ENCODE results near the gene ARL9.

The ARL9 gene

GRCh38 chr4:56552273-56552672, 46.7 kb downstream of the ARL9 start:
- Histone ChIP-seq H3K9ac (ENCODE audit: insufficient read length, low read depth) (no peak overlapping the region), H3K4me3 (ENCODE audit: insufficient read length, low read depth) (no peak overlapping the region), H3K27me3 (ENCODE audit: insufficient read depth, insufficient read length) (no peaks in the 10 kb centered on the region), H3K36me3 (ENCODE audit: insufficient read depth, insufficient read length, low read length) (no peaks in the 10 kb centered on the region), H3K9me3 (ENCODE audit: insufficient read depth, low read length) (no peaks in the 10 kb centered on the region; the same call in 1 of the 2 replicates), H3K4me1 (ENCODE audit: insufficient read depth, insufficient read length) (no peaks in the 10 kb centered on the region)
- TF ChIP-seq ZNF274 (IDR thresholded peaks at IDR 0.05; ENCODE audit: low read depth, low read length) = no peak
- no peak for TF ChIP-seq SUZ12 (IDR thresholded peaks at IDR 0.05; ENCODE audit: extremely low read depth, insufficient read depth, insufficient read length)
- no peak for TF ChIP-seq YY1 (IDR thresholded peaks at IDR 0.05; ENCODE audit: insufficient read depth, insufficient read length)
- DNase-seq (ENCODE audit: low read depth, low spot score) = no peak

DNA sequence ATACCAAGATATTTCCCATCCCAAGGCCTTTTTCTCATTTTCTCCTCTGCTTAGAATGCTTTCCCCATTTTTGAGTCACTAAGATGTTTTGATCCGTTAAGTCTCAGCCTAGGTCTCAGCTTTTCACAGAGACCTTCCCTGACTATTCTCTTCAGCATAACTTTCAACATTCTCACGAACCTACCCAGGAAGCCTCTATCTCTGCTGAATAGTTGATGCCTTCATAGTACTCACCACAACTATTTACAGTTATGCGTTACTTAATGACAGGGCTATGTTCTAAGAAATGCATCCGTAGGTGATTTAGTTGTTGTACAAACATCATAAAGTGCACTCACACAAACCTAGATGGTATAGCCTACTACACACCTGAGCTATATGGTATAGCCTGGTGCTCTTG, 64.5 kb downstream of the ARL9 start:
- no peak for TF ChIP-seq ZNF274 (IDR thresholded peaks at IDR 0.05; ENCODE audit: low read depth, low read length)
- TF ChIP-seq SUZ12 (IDR thresholded peaks at IDR 0.05; ENCODE audit: extremely low read depth, insufficient read depth, insufficient read length) = no peak
- TF ChIP-seq YY1 (IDR thresholded peaks at IDR 0.05; ENCODE audit: insufficient read depth, insufficient read length) = no peak
- no peak for DNase-seq (ENCODE audit: low read depth, low spot score)
- H3K9me3 ChIP-seq (ENCODE audit: insufficient read depth, low read length) = no peaks in the 10 kb centered on the region

More for the DNA sequence above, 64.5 kb downstream of the ARL9 start:
- Histone ChIP-seq H3K4me3 (ENCODE audit: insufficient read length, low read depth) (no peak overlapping the region), H3K9ac (ENCODE audit: insufficient read length, low read depth) (no peak overlapping the region), H3K36me3 (ENCODE audit: insufficient read depth, insufficient read length, low read length) (no peaks in the 10 kb centered on the region), H3K4me1 (ENCODE audit: insufficient read depth, insufficient read length) (no peaks in the 10 kb centered on the region), H3K27me3 (ENCODE audit: insufficient read depth, insufficient read length) (no peaks in the 10 kb centered on the region)

Data from NT2/D1 (cell line).